8988T (cell line): ENCODE results near the gene BACH2.
A peak's percentile ranks its signal among the peaks of the same experiment; 100 is the strongest.
"Not testable (repeated sequence)": the region's sequence is repeated elsewhere in the genome, so short reads cannot be mapped to it uniquely, and the experiment has no call there.

ENCODE experiments used
- DNase-seq: peaks from one replicate; pipeline ENCODE4 v3.0.0; 2011

Gene BACH2

GRCh38 chr6:90301816-90302215 lies 5.2 kb upstream of the BACH2 start:
- DNase-seq = no peak

- DNase-seq = no peak
These were observed 1.9 kb upstream of the BACH2 start for GRCh38 chr6:90298459-90299053.

- no peak for DNase-seq
These were observed 1.3 kb upstream of the BACH2 start for GRCh38 chr6:90297867-90298381.

GRCh38 chr6:90297115-90297866 lies 648 bp upstream of the BACH2 start:
- no peak for DNase-seq

- DNase-seq = peak; percentile 60
These were observed 746 bp downstream of the BACH2 start for GRCh38 chr6:90295854-90296340.

- DNase-seq = peak; percentile 32
These were observed 1.4 kb downstream of the BACH2 start for GRCh38 chr6:90294989-90295853.

GRCh38 chr6:90294614-90294988 lies 2.0 kb downstream of the BACH2 start:
- DNase-seq = no peak

- no peak for DNase-seq
These were observed 2.6 kb downstream of the BACH2 start for GRCh38 chr6:90294008-90294511.

GRCh38 chr6:90293319-90293953 lies 3.2 kb downstream of the BACH2 start:
- DNase-seq = no peak

- DNase-seq = no peak
These were observed 5.1 kb downstream of the BACH2 start for GRCh38 chr6:90291565-90291964.

GRCh38 chr6:90290811-90291420 lies 5.7 kb downstream of the BACH2 start:
- no peak for DNase-seq

- DNase-seq = no peak
These were observed 6.7 kb downstream of the BACH2 start for GRCh38 chr6:90289902-90290301.

- DNase-seq = no peak
These were observed 8.2 kb downstream of the BACH2 start for GRCh38 chr6:90288404-90288803.

- peak; percentile 26 for DNase-seq
These were observed 9.7 kb downstream of the BACH2 start for GRCh38 chr6:90286884-90287488.

- DNase-seq = no peak
These were observed 10.8 kb downstream of the BACH2 start for GRCh38 chr6:90285611-90286381.

GRCh38 chr6:90285042-90285481 lies 11.6 kb downstream of the BACH2 start:
- DNase-seq = no peak

GRCh38 chr6:90284236-90285041 lies 12.2 kb downstream of the BACH2 start:
- DNase-seq = peak; percentile 24

- DNase-seq = not testable (repeated sequence)
These were observed 14.4 kb downstream of the BACH2 start for GRCh38 chr6:90282265-90282664.

GRCh38 chr6:90278129-90278528 lies 18.5 kb downstream of the BACH2 start:
- no peak for DNase-seq
